Liver (tissue), 9 donors: ENCODE results near the gene SEC14L5. TPM values are rescaled to one million over a fixed set of nuclear protein-coding genes. Genes with fewer than 3 reads are reported as not detected.

ENCODE experiments used
- DNase-seq: peaks from one replicate; pipeline ENCODE4 v3.0.0-alpha.2; 2017; ENCODE audit warnings: low spot score
- H3K27ac ChIP-seq, 2 donors: one replicate each; pipeline ENCODE4 v1.7.0; 2013; ENCODE audit warnings: inconsistent platforms in 2 of 2, low read length in 2 of 2, control low read depth in 1 of 2, low read depth in 1 of 2, mild to moderate bottlenecking in 1 of 2
- H3K27me3 ChIP-seq, 4 donors: one replicate each; pipeline versions ENCODE4 v1.6.1 to v1.7.0; 2013; ENCODE audit warnings: low read length in 3 of 4, inconsistent platforms in 1 of 4, mild to moderate bottlenecking in 1 of 4, moderate library complexity in 1 of 4; ENCODE audit not compliant: control insufficient read depth in 4 of 4, insufficient read depth in 4 of 4
- H3K36me3 ChIP-seq, 4 donors: one replicate each; pipeline versions ENCODE4 v1.6.1 to v1.7.0; 2013; ENCODE audit warnings: low read length in 3 of 4, mild to moderate bottlenecking in 3 of 4, low read depth in 1 of 4, moderate library complexity in 1 of 4; ENCODE audit not compliant: control insufficient read depth in 4 of 4, insufficient read depth in 3 of 4
- H3K4me1 ChIP-seq, 4 donors: one replicate each; pipeline versions ENCODE4 v1.6.1 to v1.7.0; 2013; ENCODE audit warnings: low read length in 3 of 4, mild to moderate bottlenecking in 3 of 4, moderate library complexity in 1 of 4; ENCODE audit not compliant: control insufficient read depth in 4 of 4, insufficient read depth in 4 of 4
- H3K4me3 ChIP-seq, 3 donors: one replicate each; pipeline versions ENCODE4 v1.6.1 to v1.7.0; 2013; ENCODE audit warnings: low read length in 3 of 3, control low read depth in 1 of 3, low read depth in 1 of 3, mild to moderate bottlenecking in 1 of 3
- H3K9ac ChIP-seq, 2 donors: one replicate each; pipeline ENCODE4 v1.7.0; 2013; ENCODE audit warnings: low read length in 2 of 2, mild to moderate bottlenecking in 2 of 2, moderate library complexity in 2 of 2, control low read depth in 1 of 2, low read depth in 1 of 2
- H3K9me3 ChIP-seq, 4 donors: one replicate each; pipeline versions ENCODE4 v1.6.1 to v1.7.0; 2013; ENCODE audit warnings: low read length in 3 of 4; ENCODE audit not compliant: control insufficient read depth in 4 of 4
- ATF3 ChIP-seq: IDR thresholded peaks from 2 replicates; pipeline ENCODE4 v1.6.1; 2016; ENCODE audit warnings: antibody characterized with exemption
- FOXA1 ChIP-seq: IDR thresholded peaks from 2 replicates; pipeline ENCODE4 v1.6.1; 2016; ENCODE audit warnings: antibody characterized with exemption
- FOXA2 ChIP-seq: IDR thresholded peaks from 2 replicates; pipeline ENCODE4 v1.6.1; 2016; ENCODE audit warnings: antibody characterized with exemption
- GABPA ChIP-seq, 2 donors: IDR thresholded peaks in 1 of 2; conservative IDR thresholded peaks in 1 of 2; 2 replicates each; pipeline ENCODE4 v1.6.1; 2016; ENCODE audit warnings: antibody characterized with exemption in 2 of 2, mild to moderate bottlenecking in 1 of 2, moderate library complexity in 1 of 2
- HNF4A ChIP-seq, 2 donors: conservative IDR thresholded peaks; 2 replicates each; pipeline ENCODE4 v1.6.1; 2016; ENCODE audit warnings: antibody characterized with exemption in 2 of 2, mild to moderate bottlenecking in 2 of 2
- HNF4G ChIP-seq: IDR thresholded peaks from 2 replicates; pipeline ENCODE4 v1.6.1; 2016; ENCODE audit warnings: antibody characterized with exemption
- JUND ChIP-seq, 2 donors: IDR thresholded peaks; 2 replicates each; pipeline ENCODE4 v1.6.1; 2016; ENCODE audit warnings: antibody characterized with exemption in 2 of 2
- RAD21 ChIP-seq, 2 donors: IDR thresholded peaks; 2 replicates each; pipeline ENCODE4 v1.6.1; 2016; ENCODE audit warnings: antibody characterized with exemption in 2 of 2, mild to moderate bottlenecking in 2 of 2
- RXRA ChIP-seq, 2 donors: IDR thresholded peaks; 2 replicates each; pipeline ENCODE4 v1.6.1; 2017 to 2018; ENCODE audit warnings: antibody characterized with exemption in 2 of 2, mild to moderate bottlenecking in 1 of 2
- SP1 ChIP-seq: IDR thresholded peaks from 2 replicates; pipeline ENCODE4 v1.6.1; 2018; ENCODE audit warnings: antibody characterized with exemption, mild to moderate bottlenecking
- TAF1 ChIP-seq: conservative IDR thresholded peaks from 2 replicates; pipeline ENCODE4 v1.6.1; 2016; ENCODE audit warnings: antibody characterized with exemption, mild to moderate bottlenecking
- YY1 ChIP-seq: IDR thresholded peaks from 2 replicates; pipeline ENCODE4 v1.6.1; 2016; ENCODE audit warnings: antibody characterized with exemption, mild to moderate bottlenecking
- WGBS: extraction: QIAGEN DNeasy Blood & Tissue Kit; methylation state at CpG from one replicate; pipeline ENCODE4 v1.1.7; 2013; 5-methylcytosine and 5-hydroxymethylcytosine counted together
- polyA plus RNA-seq, 2 donors: library from polyadenylated mRNA; stranded (reverse) in 1 of 2; unstranded in 1 of 2; fragments of 200-250 nt in 1 of 2; fragments of >200 nt in 1 of 2; fragmentation: Nextera tagmentation in 1 of 2; extraction: Ambion mirVana in 1 of 2; gene quantifications; one replicate each; pipeline versions ENCODE4 v1.2.1 to v1.2.3, GENCODE V29; 2013 to 2015
- total RNA-seq, 2 donors: library from RNA; depleted of rRNA; stranded (reverse); fragments of >200 nt; gene quantifications; one replicate each; pipeline ENCODE4 v1.2.3, GENCODE V29; 2014
- TF ChIP-seq, protein P1 (sequence below): fragments of 150-350 bp; IDR thresholded peaks from 2 replicates; pipeline ENCODE4 v1.5.1; 2017; ENCODE audit warnings: improper control_type of control experiment, low read depth, low read length; ENCODE audit not compliant: missing input control
- TF ChIP-seq, protein P2 (sequence below): IDR thresholded peaks from 2 replicates; pipeline ENCODE4 v1.6.1; 2016; ENCODE audit warnings: antibody characterized with exemption, mild to moderate bottlenecking
- TF ChIP-seq, protein P3 (sequence below): IDR thresholded peaks from 2 replicates; pipeline ENCODE4 v1.6.1; 2016; ENCODE audit warnings: antibody characterized with exemption
- TF ChIP-seq, protein P4 (sequence below): IDR thresholded peaks from 2 replicates; pipeline ENCODE4 v1.6.1; 2016; ENCODE audit warnings: antibody characterized with exemption
- donor health status: healthy.
- donor health status: healthy.
- donor health status: healthy.
- donor health status: healthy.
- donor health status: healthy.

Gene SEC14L5
- total and polyA plus RNA-seq, 4 donors: 0.03 to 0.65 (median 0.12) TPM

DNA sequence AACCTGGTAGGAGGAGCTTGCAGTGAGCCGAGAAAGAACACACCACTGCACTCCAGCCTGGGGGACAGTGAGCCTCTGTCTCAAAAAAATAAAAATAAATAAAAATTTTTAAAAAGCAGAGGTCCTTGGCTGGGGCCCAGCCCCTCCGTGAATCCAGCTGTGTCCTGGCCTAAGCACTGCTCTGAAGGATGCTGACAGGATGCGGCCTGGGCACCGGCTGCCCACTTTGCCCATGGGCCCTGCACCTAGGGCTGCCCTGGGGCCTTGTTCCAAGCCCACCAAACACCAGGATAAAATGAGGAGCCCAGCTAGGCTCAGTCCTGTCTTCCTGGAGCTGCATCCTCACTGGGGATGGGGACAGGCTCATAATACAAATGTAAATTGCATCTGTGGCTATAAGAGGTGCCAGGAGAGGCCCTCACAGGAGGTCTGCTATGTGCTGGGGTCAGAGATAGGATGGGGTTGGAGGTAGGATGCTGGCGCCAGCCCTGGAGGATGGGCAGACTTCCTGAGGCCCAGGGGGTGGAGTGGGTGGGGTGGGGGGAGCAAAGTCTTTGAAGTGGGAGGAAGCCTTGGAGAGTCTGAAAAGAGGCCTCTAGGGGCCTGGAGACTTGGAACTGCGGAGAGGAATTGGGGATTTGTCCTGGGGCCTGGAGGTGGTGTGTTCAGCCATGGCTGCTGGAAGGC, 101.4 kb downstream of the SEC14L5 start:
- Histone ChIP-seq H3K4me3 (no peak overlapping the region), H3K27ac (no peak overlapping the region), H3K9ac (no peak overlapping the region), H3K9me3 (no peaks in the 10 kb centered on the region), H3K4me1 (no peaks in the 10 kb centered on the region), H3K27me3 (no peaks in the 10 kb centered on the region), H3K36me3 (no peaks in the 10 kb centered on the region)
- DNase-seq: no peak
- whole genome bisulfite sequencing: 90% methylated on average over 6 of the region's 6 CpGs
- TF ChIP-seq ATF3 (no peak), YY1 (no peak), JUND (IDR thresholded peaks at IDR 0.05) (no peak), HNF4G (no peak), FOXA1 (no peak), TAF1 (no peak), GABPA (IDR thresholded peaks at IDR 0.05 in 1 of 2, conservative IDR thresholded peaks at IDR 0.05 in 1 of 2) (no peak), SP1 (no peak), RXRA (IDR thresholded peaks at IDR 0.05) (no peak)
- TF ChIP-seq, protein P1, sequence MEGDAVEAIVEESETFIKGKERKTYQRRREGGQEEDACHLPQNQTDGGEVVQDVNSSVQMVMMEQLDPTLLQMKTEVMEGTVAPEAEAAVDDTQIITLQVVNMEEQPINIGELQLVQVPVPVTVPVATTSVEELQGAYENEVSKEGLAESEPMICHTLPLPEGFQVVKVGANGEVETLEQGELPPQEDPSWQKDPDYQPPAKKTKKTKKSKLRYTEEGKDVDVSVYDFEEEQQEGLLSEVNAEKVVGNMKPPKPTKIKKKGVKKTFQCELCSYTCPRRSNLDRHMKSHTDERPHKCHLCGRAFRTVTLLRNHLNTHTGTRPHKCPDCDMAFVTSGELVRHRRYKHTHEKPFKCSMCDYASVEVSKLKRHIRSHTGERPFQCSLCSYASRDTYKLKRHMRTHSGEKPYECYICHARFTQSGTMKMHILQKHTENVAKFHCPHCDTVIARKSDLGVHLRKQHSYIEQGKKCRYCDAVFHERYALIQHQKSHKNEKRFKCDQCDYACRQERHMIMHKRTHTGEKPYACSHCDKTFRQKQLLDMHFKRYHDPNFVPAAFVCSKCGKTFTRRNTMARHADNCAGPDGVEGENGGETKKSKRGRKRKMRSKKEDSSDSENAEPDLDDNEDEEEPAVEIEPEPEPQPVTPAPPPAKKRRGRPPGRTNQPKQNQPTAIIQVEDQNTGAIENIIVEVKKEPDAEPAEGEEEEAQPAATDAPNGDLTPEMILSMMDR: no peak
- TF ChIP-seq, protein P2, sequence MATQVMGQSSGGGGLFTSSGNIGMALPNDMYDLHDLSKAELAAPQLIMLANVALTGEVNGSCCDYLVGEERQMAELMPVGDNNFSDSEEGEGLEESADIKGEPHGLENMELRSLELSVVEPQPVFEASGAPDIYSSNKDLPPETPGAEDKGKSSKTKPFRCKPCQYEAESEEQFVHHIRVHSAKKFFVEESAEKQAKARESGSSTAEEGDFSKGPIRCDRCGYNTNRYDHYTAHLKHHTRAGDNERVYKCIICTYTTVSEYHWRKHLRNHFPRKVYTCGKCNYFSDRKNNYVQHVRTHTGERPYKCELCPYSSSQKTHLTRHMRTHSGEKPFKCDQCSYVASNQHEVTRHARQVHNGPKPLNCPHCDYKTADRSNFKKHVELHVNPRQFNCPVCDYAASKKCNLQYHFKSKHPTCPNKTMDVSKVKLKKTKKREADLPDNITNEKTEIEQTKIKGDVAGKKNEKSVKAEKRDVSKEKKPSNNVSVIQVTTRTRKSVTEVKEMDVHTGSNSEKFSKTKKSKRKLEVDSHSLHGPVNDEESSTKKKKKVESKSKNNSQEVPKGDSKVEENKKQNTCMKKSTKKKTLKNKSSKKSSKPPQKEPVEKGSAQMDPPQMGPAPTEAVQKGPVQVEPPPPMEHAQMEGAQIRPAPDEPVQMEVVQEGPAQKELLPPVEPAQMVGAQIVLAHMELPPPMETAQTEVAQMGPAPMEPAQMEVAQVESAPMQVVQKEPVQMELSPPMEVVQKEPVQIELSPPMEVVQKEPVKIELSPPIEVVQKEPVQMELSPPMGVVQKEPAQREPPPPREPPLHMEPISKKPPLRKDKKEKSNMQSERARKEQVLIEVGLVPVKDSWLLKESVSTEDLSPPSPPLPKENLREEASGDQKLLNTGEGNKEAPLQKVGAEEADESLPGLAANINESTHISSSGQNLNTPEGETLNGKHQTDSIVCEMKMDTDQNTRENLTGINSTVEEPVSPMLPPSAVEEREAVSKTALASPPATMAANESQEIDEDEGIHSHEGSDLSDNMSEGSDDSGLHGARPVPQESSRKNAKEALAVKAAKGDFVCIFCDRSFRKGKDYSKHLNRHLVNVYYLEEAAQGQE: no peak
- TF ChIP-seq, protein P3, sequence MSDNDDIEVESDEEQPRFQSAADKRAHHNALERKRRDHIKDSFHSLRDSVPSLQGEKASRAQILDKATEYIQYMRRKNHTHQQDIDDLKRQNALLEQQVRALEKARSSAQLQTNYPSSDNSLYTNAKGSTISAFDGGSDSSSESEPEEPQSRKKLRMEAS: no peak

DNA sequence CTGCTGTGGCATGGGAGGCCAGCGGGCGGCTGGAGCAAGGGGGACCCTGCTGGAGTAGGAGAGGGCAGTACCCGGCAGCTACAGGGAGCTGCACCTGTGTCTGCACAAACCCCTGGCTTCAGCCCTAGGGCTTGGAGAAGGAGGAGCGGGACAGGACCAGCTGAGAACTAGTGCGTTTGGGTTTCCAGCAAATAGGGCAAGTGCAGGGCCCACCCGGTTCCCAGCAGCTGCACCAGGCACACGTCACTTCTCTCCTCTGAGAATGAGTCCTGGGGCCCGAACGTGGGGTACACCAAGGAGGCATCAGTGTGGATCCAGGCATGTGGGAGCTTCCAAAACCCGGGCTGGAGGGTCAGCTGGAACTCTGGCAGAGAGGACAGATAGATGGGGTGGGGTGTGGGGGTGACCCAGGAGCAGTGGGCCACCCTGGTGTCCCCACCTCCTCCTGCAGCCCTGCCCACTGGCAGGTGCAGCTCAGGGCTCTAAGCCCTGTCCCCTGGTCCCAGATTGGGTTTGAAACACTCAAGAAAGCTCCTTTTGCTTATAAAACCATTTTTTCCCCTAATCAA, 102.0 kb downstream of the SEC14L5 start:
- DNase-seq: no peak
- no peak overlapping the region for H3K27ac ChIP-seq
- H3K36me3 ChIP-seq: no peaks in the 10 kb centered on the region
- H3K9me3 ChIP-seq: no peaks in the 10 kb centered on the region
- H3K4me1 ChIP-seq: no peaks in the 10 kb centered on the region
- no peak overlapping the region for H3K9ac ChIP-seq
- TF ChIP-seq FOXA1: no peak
- TF ChIP-seq, protein P4, sequence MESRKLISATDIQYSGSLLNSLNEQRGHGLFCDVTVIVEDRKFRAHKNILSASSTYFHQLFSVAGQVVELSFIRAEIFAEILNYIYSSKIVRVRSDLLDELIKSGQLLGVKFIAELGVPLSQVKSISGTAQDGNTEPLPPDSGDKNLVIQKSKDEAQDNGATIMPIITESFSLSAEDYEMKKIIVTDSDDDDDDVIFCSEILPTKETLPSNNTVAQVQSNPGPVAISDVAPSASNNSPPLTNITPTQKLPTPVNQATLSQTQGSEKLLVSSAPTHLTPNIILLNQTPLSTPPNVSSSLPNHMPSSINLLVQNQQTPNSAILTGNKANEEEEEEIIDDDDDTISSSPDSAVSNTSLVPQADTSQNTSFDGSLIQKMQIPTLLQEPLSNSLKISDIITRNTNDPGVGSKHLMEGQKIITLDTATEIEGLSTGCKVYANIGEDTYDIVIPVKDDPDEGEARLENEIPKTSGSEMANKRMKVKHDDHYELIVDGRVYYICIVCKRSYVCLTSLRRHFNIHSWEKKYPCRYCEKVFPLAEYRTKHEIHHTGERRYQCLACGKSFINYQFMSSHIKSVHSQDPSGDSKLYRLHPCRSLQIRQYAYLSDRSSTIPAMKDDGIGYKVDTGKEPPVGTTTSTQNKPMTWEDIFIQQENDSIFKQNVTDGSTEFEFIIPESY: no peak
- no peak for TF ChIP-seq HNF4A (conservative IDR thresholded peaks at IDR 0.05)
- no peak for TF ChIP-seq ATF3
- no peak for TF ChIP-seq JUND (IDR thresholded peaks at IDR 0.05)
- TF ChIP-seq RAD21 (IDR thresholded peaks at IDR 0.05): no peak
- TF ChIP-seq TAF1: no peak
- no peak for TF ChIP-seq FOXA2
- TF ChIP-seq, protein P1: no peak
- TF ChIP-seq, protein P3: no peak
- TF ChIP-seq GABPA (IDR thresholded peaks at IDR 0.05 in 1 of 2, conservative IDR thresholded peaks at IDR 0.05 in 1 of 2): no peak
- no peaks in the 10 kb centered on the region for H3K27me3 ChIP-seq
- WGBS: 92% methylated on average over 10 of the region's 10 CpGs
- H3K4me3 ChIP-seq: no peak overlapping the region
